Measurements from ENCODE around the gene PSME2.

PSME2 gene

DNA sequence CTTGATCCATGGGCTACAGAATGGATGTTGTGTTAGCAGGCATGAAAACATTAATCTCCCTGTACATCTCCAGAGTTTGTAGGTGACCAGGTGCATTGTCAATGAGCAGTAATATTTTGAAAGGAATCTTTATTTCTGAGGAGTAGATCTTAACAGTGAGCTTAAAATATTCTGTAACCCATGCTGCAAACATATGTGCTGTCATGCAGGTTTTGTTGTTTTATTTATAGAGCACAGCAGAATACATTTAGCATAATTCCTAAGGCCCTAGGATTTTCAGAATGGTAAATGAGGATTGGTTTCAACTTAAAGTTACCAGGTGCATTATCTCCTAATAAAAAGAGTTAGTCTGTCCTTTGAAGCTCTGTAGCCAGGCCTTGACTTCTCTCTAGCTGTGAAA, 19.5 kb downstream of the PSME2 start:
- CTCF ChIA-PET = interaction anchor here (1.3 kb wide), 1 partner anchor 34 kb away, joined by 4 read pairs; no protein-coding TSS in a partner anchor
- Histone ChIP-seq H3K27ac (ENCODE audit: extremely low read depth, low read depth, low read length) (no peak overlapping the region), H3K4me1 (ENCODE audit: control insufficient read depth, insufficient read depth, low read length) (no peaks in the 10 kb centered on the region), H3K9me3 (ENCODE audit: control insufficient read depth, insufficient read depth, low read depth, low read length) (no peaks in the 10 kb centered on the region), H3K4me3 (ENCODE audit: low read depth, low read length) (no peak overlapping the region), H3K36me3 (ENCODE audit: control insufficient read depth in 2 of 2, insufficient read depth in 1 of 2, low read length in 2 of 2) (peaks cover 0 to 18% of the 10 kb centered on the region in 2 experiments; a peak in 1 of 3 replicates)
- POLR2A ChIA-PET = interaction anchor here (1.7 to 2.6 kb wide), 2 partner anchors 9 to 12 kb away, joined by 10 to 14 read pairs; partner anchors contain the start of genes DCAF11, NRL and PSME1
- no peak for TF ChIP-seq KLF7 (tag by site-specific recombination; IDR thresholded peaks at IDR 0.05; ENCODE audit: borderline replicate concordance)
- TF ChIP-seq, protein P1, sequence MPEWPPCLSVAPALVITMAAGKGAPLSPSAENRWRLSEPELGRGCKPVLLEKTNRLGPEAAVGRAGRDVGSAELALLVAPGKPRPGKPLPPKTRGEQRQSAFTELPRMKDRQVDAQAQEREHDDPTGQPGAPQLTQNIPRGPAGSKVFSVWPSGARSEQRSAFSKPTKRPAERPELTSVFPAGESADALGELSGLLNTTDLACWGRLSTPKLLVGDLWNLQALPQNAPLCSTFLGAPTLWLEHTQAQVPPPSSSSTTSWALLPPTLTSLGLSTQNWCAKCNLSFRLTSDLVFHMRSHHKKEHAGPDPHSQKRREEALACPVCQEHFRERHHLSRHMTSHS (tag by site-specific recombination; IDR thresholded peaks at IDR 0.05) = no peak
- no peak for TF ChIP-seq KLF16 (tag by site-specific recombination; IDR thresholded peaks at IDR 0.05)
- TF ChIP-seq GLI2 (tag by site-specific recombination; IDR thresholded peaks at IDR 0.05; ENCODE audit: borderline replicate concordance, low read depth) = no peak
- TF ChIP-seq ZNF184 (tag by site-specific recombination; IDR thresholded peaks at IDR 0.05) = no peak
- TF ChIP-seq ZNF157 (tag by site-specific recombination; IDR thresholded peaks at IDR 0.05) = no peak
- TF ChIP-seq, protein P2, sequence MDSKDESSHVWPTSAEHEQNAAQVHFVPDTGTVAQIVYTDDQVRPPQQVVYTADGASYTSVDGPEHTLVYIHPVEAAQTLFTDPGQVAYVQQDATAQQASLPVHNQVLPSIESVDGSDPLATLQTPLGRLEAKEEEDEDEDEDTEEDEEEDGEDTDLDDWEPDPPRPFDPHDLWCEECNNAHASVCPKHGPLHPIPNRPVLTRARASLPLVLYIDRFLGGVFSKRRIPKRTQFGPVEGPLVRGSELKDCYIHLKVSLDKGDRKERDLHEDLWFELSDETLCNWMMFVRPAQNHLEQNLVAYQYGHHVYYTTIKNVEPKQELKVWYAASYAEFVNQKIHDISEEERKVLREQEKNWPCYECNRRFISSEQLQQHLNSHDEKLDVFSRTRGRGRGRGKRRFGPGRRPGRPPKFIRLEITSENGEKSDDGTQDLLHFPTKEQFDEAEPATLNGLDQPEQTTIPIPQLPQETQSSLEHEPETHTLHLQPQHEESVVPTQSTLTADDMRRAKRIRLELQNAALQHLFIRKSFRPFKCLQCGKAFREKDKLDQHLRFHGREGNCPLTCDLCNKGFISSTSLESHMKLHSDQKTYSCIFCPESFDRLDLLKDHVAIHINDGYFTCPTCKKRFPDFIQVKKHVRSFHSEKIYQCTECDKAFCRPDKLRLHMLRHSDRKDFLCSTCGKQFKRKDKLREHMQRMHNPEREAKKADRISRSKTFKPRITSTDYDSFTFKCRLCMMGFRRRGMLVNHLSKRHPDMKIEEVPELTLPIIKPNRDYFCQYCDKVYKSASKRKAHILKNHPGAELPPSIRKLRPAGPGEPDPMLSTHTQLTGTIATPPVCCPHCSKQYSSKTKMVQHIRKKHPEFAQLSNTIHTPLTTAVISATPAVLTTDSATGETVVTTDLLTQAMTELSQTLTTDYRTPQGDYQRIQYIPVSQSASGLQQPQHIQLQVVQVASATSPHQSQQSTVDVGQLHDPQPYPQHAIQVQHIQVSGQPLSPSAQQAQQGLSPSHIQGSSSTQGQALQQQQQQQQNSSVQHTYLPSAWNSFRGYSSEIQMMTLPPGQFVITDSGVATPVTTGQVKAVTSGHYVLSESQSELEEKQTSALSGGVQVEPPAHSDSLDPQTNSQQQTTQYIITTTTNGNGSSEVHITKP (tag by site-specific recombination; IDR thresholded peaks at IDR 0.05) = no peak
- TF ChIP-seq MEIS1 (CRISPR knock-in tag; IDR thresholded peaks at IDR 0.05; ENCODE audit: borderline replicate concordance) = no peak
- no peak for TF ChIP-seq ZNF324 (tag by site-specific recombination; IDR thresholded peaks at IDR 0.05)
- no peak for TF ChIP-seq SCRT2 (tag by site-specific recombination; IDR thresholded peaks at IDR 0.05)
- TF ChIP-seq ZSCAN16 (tag by site-specific recombination; IDR thresholded peaks at IDR 0.05) = no peak
- TF ChIP-seq BCL11B (tag by site-specific recombination; IDR thresholded peaks at IDR 0.05; ENCODE audit: low read depth) = no peak
- TF ChIP-seq, protein P3, sequence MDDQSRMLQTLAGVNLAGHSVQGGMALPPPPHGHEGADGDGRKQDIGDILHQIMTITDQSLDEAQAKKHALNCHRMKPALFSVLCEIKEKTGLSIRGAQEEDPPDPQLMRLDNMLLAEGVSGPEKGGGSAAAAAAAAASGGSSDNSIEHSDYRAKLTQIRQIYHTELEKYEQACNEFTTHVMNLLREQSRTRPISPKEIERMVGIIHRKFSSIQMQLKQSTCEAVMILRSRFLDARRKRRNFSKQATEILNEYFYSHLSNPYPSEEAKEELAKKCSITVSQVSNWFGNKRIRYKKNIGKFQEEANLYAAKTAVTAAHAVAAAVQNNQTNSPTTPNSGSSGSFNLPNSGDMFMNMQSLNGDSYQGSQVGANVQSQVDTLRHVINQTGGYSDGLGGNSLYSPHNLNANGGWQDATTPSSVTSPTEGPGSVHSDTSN (CRISPR knock-in tag; IDR thresholded peaks at IDR 0.05) = no peak
- no peak for TF ChIP-seq ZNF48 (tag by site-specific recombination; IDR thresholded peaks at IDR 0.05)
- TF ChIP-seq ZNF785 (tag by site-specific recombination; IDR thresholded peaks at IDR 0.05) = no peak

DNA sequence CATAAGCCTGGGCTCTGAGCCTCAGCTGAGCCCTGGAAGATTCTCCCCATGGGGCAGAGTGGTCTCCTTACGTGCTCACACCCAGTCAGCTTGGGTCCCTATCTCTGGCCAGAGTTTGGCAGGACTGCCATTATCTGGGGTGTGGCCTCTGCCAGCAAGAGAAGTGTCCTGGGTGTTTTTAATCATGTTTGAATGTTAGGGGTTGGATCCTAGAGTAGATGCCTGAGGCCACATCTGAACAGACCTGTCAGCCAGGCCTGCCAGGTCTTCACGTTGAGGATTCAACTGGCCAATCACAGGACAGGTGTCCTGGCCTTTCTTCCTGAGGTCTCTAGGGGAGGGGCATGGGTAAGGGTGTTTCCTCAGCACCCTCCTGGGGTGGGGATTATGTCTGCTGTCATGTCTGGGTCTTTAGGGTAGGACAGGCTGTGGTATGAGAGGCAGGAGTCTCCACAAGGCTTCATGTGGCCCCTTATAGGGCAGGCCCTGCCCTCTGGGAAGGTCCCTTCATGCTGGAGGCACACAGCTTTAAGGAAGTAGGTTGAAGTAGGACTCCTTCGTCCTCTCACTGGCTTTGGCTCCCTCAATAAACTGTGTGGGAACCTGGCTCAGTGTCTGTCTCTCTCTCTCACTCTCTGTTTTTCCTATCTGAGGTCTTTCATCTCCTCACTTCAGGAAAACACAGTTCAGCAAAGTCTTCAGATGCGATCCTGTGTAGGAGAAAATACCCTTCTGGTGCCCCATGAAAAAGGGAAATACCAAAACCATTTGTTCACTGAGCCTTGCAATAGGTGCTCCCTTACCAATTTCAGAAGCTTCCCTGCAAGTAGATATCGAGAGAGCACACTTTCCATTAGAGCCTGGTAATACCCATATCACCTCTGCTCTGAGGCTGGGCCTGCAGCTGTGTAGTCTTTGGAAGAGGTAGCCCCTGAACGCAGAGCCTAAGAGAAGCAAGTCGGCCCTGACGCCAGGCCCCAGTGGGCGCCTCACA, 22.7 kb downstream of the PSME2 start:
- Histone ChIP-seq H3K36me3 (ENCODE audit: control insufficient read depth in 2 of 2, insufficient read depth in 1 of 2, low read length in 2 of 2) (peaks cover 10 to 46% of the 10 kb centered on the region in 2 experiments; a peak in 2 of 3 replicates), H3K4me1 (ENCODE audit: control insufficient read depth, insufficient read depth, low read length) (no peaks in the 10 kb centered on the region), H3K27ac (ENCODE audit: extremely low read depth, low read depth, low read length) (no peak overlapping the region), H3K9me3 (ENCODE audit: control insufficient read depth, insufficient read depth, low read depth, low read length) (no peaks in the 10 kb centered on the region), H3K4me3 (ENCODE audit: low read depth, low read length) (no peak overlapping the region)
- ChIA-PET CTCF (interaction anchor here (0.6 to 1.2 kb wide), 2 partner anchors 14 to 37 kb away, joined by 3 read pairs; partner anchors contain the start of gene IRF9), POLR2A (interaction anchor here (0.5 to 1.3 kb wide), 4 partner anchors 9 to 1211 kb away, joined by 3 to 11 read pairs (median 4); partner anchors contain the start of genes DCAF11, EMC9 and NRL)
- TF ChIP-seq ZNF76 (tag by site-specific recombination; IDR thresholded peaks at IDR 0.05; ENCODE audit: borderline replicate concordance, low read depth) (no peak), ZBTB7A (tag by site-specific recombination; IDR thresholded peaks at IDR 0.05; ENCODE audit: low read depth) (no peak), EGR2 (tag by site-specific recombination; IDR thresholded peaks at IDR 0.05; ENCODE audit: low read depth) (no peak), SCRT1 (tag by site-specific recombination; IDR thresholded peaks at IDR 0.05; ENCODE audit: borderline replicate concordance) (no peak), ZNF214 (tag by site-specific recombination; IDR thresholded peaks at IDR 0.05; ENCODE audit: borderline replicate concordance) (no peak), RBAK (tag by site-specific recombination; IDR thresholded peaks at IDR 0.05) (no peak), ZNF510 (tag by site-specific recombination; IDR thresholded peaks at IDR 0.05; ENCODE audit: insufficient replicate concordance) (no peak), ZNF19 (tag by site-specific recombination; IDR thresholded peaks at IDR 0.05; ENCODE audit: low read depth) (no peak), TRIM28 (IDR thresholded peaks at IDR 0.05; ENCODE audit: borderline replicate concordance, low read length) (no peak), ZNF571 (tag by site-specific recombination; IDR thresholded peaks at IDR 0.05) (no peak), ZNF211 (tag by site-specific recombination; IDR thresholded peaks at IDR 0.05; ENCODE audit: low read depth) (no peak), ZNF529 (tag by site-specific recombination; IDR thresholded peaks at IDR 0.05; ENCODE audit: insufficient replicate concordance) (no peak)
- TF ChIP-seq, protein P4, sequence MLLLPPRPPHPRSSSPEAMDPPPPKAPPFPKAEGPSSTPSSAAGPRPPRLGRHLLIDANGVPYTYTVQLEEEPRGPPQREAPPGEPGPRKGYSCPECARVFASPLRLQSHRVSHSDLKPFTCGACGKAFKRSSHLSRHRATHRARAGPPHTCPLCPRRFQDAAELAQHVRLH (tag by site-specific recombination; IDR thresholded peaks at IDR 0.05) = no peak
